ENCODE results near the gene DNAH6.

DNA sequence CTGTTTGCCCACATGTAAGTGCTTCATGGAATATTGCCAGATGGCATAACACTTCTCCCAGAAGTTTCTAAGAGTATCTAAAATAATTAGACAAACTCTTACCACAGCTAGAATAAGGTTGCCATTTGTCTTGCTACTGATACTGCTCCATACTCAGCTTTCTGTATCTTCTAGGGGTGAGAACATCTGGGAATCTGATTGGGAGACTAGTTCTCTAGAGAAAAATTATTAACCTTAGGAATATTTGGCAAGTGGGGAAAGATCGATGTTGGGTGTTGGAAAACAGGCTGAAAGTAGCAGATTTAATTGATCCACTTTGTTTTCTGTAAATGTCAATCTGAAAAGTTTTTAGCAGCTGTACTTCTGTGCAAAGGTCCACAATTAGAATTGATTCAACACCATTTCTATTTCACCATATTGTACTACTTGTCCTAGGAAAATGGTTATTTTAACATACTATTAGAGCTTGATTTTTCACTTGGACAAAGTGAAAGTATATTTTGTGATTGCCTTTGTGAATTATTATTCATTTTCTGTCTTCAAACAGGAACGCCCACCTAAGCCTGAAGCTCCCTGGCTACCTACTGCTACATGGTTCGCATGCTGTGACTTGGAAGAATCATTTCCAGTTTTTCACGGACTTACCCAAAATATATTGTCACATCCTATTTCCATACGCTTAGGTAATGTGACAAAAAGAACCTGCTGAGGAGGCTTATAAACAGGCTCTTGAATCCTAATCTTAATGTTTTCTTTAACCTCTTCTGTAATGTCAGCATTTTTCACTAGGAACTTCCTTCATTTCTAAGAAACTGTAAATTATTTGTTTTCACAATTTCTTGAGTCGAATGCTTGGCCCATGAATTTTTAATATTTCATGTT is 216.8 kb downstream of the DNAH6 start:
- TF ChIP-seq EZH2phosphoT487 (IDR thresholded peaks at IDR 0.05; ENCODE audit: insufficient read depth, low read depth) (no peak), EZH2 (IDR thresholded peaks at IDR 0.05; ENCODE audit: insufficient read depth, poor library complexity, severe bottlenecking) (no peak)

All from GM23248 (cell line).